ENCODE measurements around the gene PLG.
"Not testable (repeated sequence)": the region's sequence is repeated elsewhere in the genome, so short reads cannot be mapped to it uniquely, and the experiment has no call there.

Gene PLG

GRCh38 chr6:160739955-160740354, 37.9 kb downstream of the PLG start:
- CTCF ChIA-PET, result interaction anchor here (0.8 kb wide), 1 partner anchor 73 kb away, joined by 5 read pairs; no protein-coding TSS in a partner anchor
- POLR2A ChIA-PET (ENCODE audit: low non-redundant PET), result no interaction called here

DNA sequence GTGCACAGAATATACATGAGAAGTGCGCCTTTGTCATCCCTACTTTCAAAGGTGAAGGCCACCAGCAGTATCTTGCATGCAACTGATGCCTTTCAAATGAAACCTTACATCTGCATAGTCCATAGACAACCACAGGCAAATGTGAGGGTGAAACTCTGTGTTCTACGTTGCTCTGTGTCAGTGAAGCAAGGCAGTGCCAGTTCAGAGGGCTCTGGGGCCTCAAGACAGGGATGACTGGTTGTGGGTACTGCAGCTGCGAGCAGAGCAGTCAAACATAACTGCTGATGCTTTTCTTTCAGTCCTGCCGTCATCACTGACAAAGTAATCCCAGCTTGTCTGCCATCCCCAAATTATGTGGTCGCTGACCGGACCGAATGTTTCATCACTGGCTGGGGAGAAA, 39.0 kb downstream of the PLG start:
- H3K27ac ChIP-seq; POLR2A ChIA-PET (ENCODE audit: low non-redundant PET); CTCF ChIA-PET: not testable (repeated sequence)

More at GRCh38 chr6:160739955-160740354, 37.9 kb downstream of the PLG start:
- TF ChIP-seq CTCF (conservative IDR thresholded peaks at IDR 0.05; ENCODE audit: low read depth), result no peak
- no peak overlapping the region for H3K27ac ChIP-seq
- no peak for DNase-seq (ENCODE audit: low spot score)

DNA sequence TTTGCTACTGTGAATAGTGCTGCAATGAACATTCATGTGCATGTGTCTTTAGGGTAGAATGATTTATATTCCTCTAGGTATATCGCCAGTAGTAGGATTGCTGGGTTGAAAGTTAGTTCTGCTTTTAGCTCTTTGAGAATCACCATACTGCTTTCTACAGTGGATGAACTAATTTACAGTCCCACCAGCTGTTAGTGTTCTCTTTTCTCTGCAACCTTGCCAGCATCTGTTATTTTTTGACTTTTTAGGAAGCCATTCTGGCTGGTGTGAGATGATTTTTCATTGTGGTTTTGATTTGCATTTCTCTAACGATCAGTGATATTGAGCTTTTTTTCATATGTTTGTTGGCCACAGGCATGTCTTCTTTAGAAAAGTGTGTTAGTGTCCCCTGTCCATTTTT, 40.0 kb downstream of the PLG start:
- ChIA-PET CTCF (interaction anchor here (0.5 to 1.0 kb wide), 2 partner anchors 25 to 629 kb away, joined by 3 to 4 read pairs; no protein-coding TSS in a partner anchor), POLR2A (ENCODE audit: low non-redundant PET) (no interaction called here)
- TF ChIP-seq CTCF (conservative IDR thresholded peaks at IDR 0.05; ENCODE audit: low read depth), result no peak
- no peak for DNase-seq (ENCODE audit: low spot score)
- no peak overlapping the region for H3K27ac ChIP-seq

More for the DNA sequence above, 39.0 kb downstream of the PLG start:
- DNase-seq (ENCODE audit: low spot score), result not testable (repeated sequence)

DNA sequence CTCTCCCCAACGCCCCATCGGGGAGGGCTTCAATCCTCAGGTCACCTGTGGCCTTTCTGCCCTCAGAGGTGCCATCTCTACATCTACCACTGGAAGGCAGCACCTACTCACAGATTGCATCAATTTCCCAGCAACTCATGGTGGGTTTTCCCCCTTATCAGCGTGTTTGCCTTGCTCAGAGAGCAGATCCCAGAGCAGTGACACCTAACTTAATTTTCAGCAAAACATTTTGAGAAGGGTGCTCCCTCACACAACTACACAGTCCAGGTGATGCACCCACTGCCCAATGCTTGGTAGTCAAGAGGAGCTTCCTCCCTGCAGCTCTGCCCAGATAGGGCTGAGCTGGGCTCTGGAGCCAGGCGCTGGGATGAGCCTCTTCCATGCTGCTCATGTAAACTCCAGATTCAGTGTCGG, 48.2 kb downstream of the PLG start:
- DNase-seq (ENCODE audit: low spot score), result peak; percentile 29
- ChIA-PET CTCF (interaction anchor here (0.7 to 1.3 kb wide), 4 partner anchors 17 to 666 kb away, joined by 3 to 6 read pairs (median 4); no protein-coding TSS in a partner anchor), POLR2A (ENCODE audit: low non-redundant PET) (no interaction called here)
- TF ChIP-seq CTCF (conservative IDR thresholded peaks at IDR 0.05; ENCODE audit: low read depth), result peak; percentile 21; the same call in 1 of the 2 replicates
- no peak overlapping the region for H3K27ac ChIP-seq

- H3K27ac ChIP-seq; DNase-seq (ENCODE audit: low spot score); POLR2A ChIA-PET (ENCODE audit: low non-redundant PET); CTCF ChIA-PET: not testable (repeated sequence)
Observed at GRCh38 chr6:160753211-160753610, 51.2 kb downstream of the PLG start.

DNA sequence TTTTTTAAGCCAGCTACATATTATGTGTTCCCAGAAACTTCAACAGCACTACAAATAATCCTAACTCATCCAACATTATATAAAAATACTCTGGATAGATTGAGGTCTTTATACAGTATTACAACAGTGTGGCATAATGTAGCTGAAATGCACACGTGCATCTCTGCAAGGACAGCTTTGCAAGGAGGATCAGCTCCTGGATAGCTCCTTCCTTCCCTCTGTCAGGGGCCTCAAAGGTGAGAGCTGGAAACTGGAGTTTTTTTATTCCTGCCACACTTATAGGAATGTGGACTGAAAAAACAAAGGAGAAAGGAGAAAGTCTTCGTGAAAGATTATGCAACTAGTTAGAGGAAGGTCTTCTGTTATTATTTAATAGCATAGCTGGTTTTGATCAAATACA, 53.1 kb downstream of the PLG start:
- ChIA-PET POLR2A (ENCODE audit: low non-redundant PET) (no interaction called here), CTCF (interaction anchor here (0.6 to 0.9 kb wide), 3 partner anchors 16 to 619 kb away, joined by 3 read pairs; no protein-coding TSS in a partner anchor)
- DNase-seq (ENCODE audit: low spot score), result no peak
- H3K27ac ChIP-seq, result no peak overlapping the region
- TF ChIP-seq CTCF (conservative IDR thresholded peaks at IDR 0.05; ENCODE audit: low read depth), result no peak

GRCh38 chr6:160756021-160756420, 54.0 kb downstream of the PLG start:
- ChIA-PET CTCF (no interaction called here), POLR2A (ENCODE audit: low non-redundant PET) (no interaction called here)
- no peak for DNase-seq (ENCODE audit: low spot score)
- TF ChIP-seq CTCF (conservative IDR thresholded peaks at IDR 0.05; ENCODE audit: low read depth), result no peak
- no peak overlapping the region for H3K27ac ChIP-seq

- no peak for DNase-seq (ENCODE audit: low spot score)
- ChIA-PET CTCF (no interaction called here), POLR2A (ENCODE audit: low non-redundant PET) (no interaction called here)
- no peak for TF ChIP-seq CTCF (conservative IDR thresholded peaks at IDR 0.05; ENCODE audit: low read depth)
- no peak overlapping the region for H3K27ac ChIP-seq
Observed at GRCh38 chr6:160756871-160757270, 54.8 kb downstream of the PLG start.

Data from RWPE1 (cell line).